ENCODE data around the gene C11orf98. TPM values are rescaled to one million over a fixed set of nuclear protein-coding genes. Genes with fewer than 3 reads are reported as not detected.

The C11orf98 gene
- total and polyA plus RNA-seq, 2 donors (not counting 3 experiments of a cell fraction or from before 2014, with no cell fraction given), result 39.5 to 61.0 TPM

DNA sequence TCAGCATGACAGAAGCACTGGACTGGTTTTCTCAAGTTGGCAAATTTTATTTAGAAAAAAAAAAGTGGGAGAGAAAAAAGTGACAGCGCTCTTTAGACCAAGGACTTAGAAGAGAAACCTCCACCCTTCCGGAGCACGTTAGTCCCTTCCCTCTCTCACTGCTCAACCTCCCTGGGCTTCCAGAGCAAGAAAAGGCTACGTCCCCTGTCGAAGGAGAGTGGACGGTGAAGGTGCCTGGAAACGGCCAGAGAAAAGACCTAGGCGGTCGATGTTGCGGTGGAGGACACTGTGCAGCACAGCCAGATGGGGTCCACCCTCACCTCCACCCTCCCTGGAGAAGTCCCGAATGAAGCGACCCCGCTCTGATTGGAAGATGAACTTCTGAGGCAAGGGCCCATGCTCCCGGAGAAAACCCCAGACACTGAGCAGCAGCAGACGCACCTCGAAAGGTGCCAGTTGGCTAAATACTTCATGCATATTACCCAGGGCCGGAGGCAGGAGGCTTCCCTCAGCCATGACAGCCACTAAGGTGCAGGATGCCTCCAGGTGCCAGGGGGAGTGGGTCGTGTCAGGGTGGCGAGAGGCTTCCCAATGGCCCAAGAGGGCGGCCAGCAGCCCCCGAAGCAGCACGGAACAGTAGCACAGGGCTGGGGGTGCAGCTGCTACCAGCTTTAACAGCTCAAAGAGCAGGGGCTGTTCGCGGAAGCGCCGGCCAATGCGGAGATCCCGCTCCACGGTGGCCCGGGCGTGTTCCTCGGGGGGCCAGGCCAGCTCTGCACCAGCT, 18.0 kb downstream of the C11orf98 start:
- dilution Hi-C loops (cut with MboI; ENCODE audit: extremely low pct_ligation_motif_present, low sequenced_read_pairs) (no loop called here), intact Hi-C loops (cut with micrococcal nuclease) (loop anchor here (1.0 kb wide), 4 partner anchors 25 to 80 kb away; partner anchors contain the start of genes EEF1G and HNRNPUL2)
- H3K27me3 ChIP-seq (ENCODE audit: control insufficient read depth in 2 of 2, insufficient read depth in 2 of 2, low read length in 2 of 2), result no peaks in the 10 kb centered on the region
- BruUV-seq (replicated peaks), result no TSS peak
- H3K27ac ChIP-seq (ENCODE audit: insufficient read depth, low read depth, low read length), result no peak overlapping the region
- FAIRE-seq (no peak), DNase-seq (ENCODE audit: low read depth, low spot score) (no peak)
- H3K4me3 ChIP-seq (replicated peaks in 1 of 3; ENCODE audit: insufficient read depth in 1 of 3, low read depth in 1 of 3, low read length in 3 of 3), result no peak overlapping the region
- ChIA-PET POLR2A (interaction anchor here (0.6 to 2.7 kb wide), 8 partner anchors 18 to 194 kb away, joined by 3 to 41 read pairs (median 4); partner anchors contain the start of genes C11orf98, CSKMT, TUT1 and UQCC3), CTCF (interaction anchor here (0.8 to 1.5 kb wide), 2 partner anchors 36 to 43 kb away, joined by 3 read pairs; no protein-coding TSS in a partner anchor)
- peaks cover 15 to 25% of the 10 kb centered on the region in 2 experiments for H3K36me3 ChIP-seq (ENCODE audit: control insufficient read depth in 2 of 2, extremely low read depth in 1 of 2, insufficient read depth in 2 of 2, low read length in 2 of 2)
- H3K9ac ChIP-seq (replicated peaks; ENCODE audit: extremely low read depth, insufficient read depth, low read length), result no peak overlapping the region
- H2AFZ ChIP-seq (ENCODE audit: low read depth, low read length), result no peak overlapping the region
- no peaks in the 10 kb centered on the region for H4K20me1 ChIP-seq (replicated peaks; ENCODE audit: control insufficient read depth, extremely low read depth, insufficient read depth, low read length)
- peaks cover 44% of the 10 kb centered on the region for H3K79me2 ChIP-seq (ENCODE audit: control insufficient read depth, insufficient read depth, low read length)
- H3K4me2 ChIP-seq (ENCODE audit: insufficient read depth, low read length), result no peak overlapping the region
- TF ChIP-seq GATA2 (IDR thresholded peaks at IDR 0.05; ENCODE audit: insufficient read depth, insufficient read length, low read depth, low read length) (no peak), MYC (IDR thresholded peaks at IDR 0.05; ENCODE audit: low read depth, low read length) (no peak), FOS (IDR thresholded peaks at IDR 0.05; ENCODE audit: borderline replicate concordance, insufficient read depth, low read length) (no peak), POLR2A (IDR thresholded peaks at IDR 0.05; ENCODE audit: low read depth, low read length) (no peak)
- TF ChIP-seq, protein P1, sequence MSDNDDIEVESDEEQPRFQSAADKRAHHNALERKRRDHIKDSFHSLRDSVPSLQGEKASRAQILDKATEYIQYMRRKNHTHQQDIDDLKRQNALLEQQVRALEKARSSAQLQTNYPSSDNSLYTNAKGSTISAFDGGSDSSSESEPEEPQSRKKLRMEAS (IDR thresholded peaks at IDR 0.05; ENCODE audit: insufficient read depth, insufficient read length), result no peak
- no peaks in the 10 kb centered on the region for H3K9me1 ChIP-seq (replicated peaks; ENCODE audit: control insufficient read depth, extremely low read depth, insufficient read depth, low read length)
- peaks cover 13% of the 10 kb centered on the region for H3K4me1 ChIP-seq (ENCODE audit: control insufficient read depth, extremely low read depth, insufficient read depth, low read length)
- H3K9me3 ChIP-seq (replicated peaks; ENCODE audit: control insufficient read depth, insufficient read depth, low read length), result no peaks in the 10 kb centered on the region

All from endothelial cell of umbilical vein (primary cell).